Vagina (tissue), 2 donors: ENCODE data around the gene ARG2. TPM values are rescaled to one million over a fixed set of nuclear protein-coding genes. Genes with fewer than 3 reads are reported as not detected.

Experiments used
- DNase-seq, 2 donors: peaks; one replicate each; pipeline ENCODE4 v3.0.0-alpha.2; 2017; ENCODE audit errors: extremely low spot score in 2 of 2
- H3K27ac ChIP-seq: fragments of 200-600 bp; sonication (generic); one replicate; pipeline ENCODE4 v1.5.1; 2019
- H3K27me3 ChIP-seq: fragments of 200-600 bp; sonication (generic); one replicate; pipeline ENCODE4 v1.5.1; 2019
- H3K36me3 ChIP-seq, 2 donors: fragments of 200-600 bp; sonication (generic); one replicate each; pipeline ENCODE4 v1.5.1; 2017 to 2019
- H3K4me1 ChIP-seq: fragments of 200-600 bp; sonication (generic); one replicate; pipeline ENCODE4 v1.5.1; 2019
- H3K4me3 ChIP-seq, 2 donors: fragments of 200-600 bp; sonication (generic); 1 replicate in 1 of 2; 2 replicates in 1 of 2; pipeline ENCODE4 v1.5.1; 2016 to 2019
- H3K9me3 ChIP-seq: fragments of 200-600 bp; sonication (generic); one replicate; pipeline ENCODE4 v1.5.1; 2019
- POLR2A ChIP-seq, 2 donors: fragments of 450-650 bp; IDR thresholded peaks; one replicate each; pipeline ENCODE4 v1.6.1; 2017; ENCODE audit warnings: antibody characterized with exemption in 2 of 2, mild to moderate bottlenecking in 2 of 2, moderate library complexity in 2 of 2
- POLR2AphosphoS5 ChIP-seq, 2 donors: sonication (generic); formaldehyde crosslinking; IDR thresholded peaks; one replicate each; pipeline ENCODE4 v1.9.0; 2017; ENCODE audit warnings: antibody characterized with exemption in 2 of 2, mild to moderate bottlenecking in 2 of 2, low read depth in 1 of 2; ENCODE audit not compliant: insufficient read depth in 1 of 2
- intact Hi-C: fragments of 100-400 bp; cut with DNase I; formaldehyde crosslinking; loops from one replicate; pipeline ENCODE4 v1.15.1; 2023
- total RNA-seq: library from RNA; depleted of rRNA; stranded (reverse); fragments of >200 nt; gene quantifications from one replicate; pipeline ENCODE4 v1.2.3, GENCODE V29; 2016
- TF ChIP-seq, protein P1 (sequence below), 3 experiments: fragments of 450-650 bp in 2 of 3; fragments of 200-600 bp in 1 of 3; sonication (generic) in 1 of 3; IDR thresholded peaks; one replicate each; pipeline ENCODE4 v1.5.1; 2017 to 2019; ENCODE audit warnings: antibody characterized with exemption in 3 of 3, mild to moderate bottlenecking in 2 of 3, moderate library complexity in 2 of 3

ARG2 gene
- total RNA-seq, 1 donor from 2014 or later: 14.2 TPM

DNA sequence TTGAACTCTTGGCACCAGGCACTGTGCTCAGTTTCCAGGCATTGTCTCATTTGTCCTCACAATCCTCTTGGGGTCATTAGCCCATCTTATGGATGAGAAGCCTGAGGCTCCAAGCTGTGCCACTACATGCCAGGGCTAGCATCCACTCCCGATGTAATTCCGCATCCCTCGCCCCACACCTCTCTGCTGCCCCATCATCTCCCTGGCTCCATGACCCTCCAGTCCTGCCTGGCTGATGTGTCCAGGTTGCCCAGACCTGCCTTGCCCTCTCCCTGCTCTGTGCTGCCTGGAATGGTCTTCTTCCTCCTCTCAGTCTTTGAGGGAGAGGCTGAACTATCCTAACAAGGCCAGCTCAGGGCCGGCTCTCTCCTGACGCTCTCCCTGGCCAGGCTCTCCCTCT, 47.1 kb upstream of the ARG2 start:
- no peak for TF ChIP-seq POLR2A (IDR thresholded peaks at IDR 0.05)
- no peak for TF ChIP-seq POLR2AphosphoS5 (IDR thresholded peaks at IDR 0.05; ENCODE audit: insufficient read depth in 1 of 2, low read depth in 1 of 2)
- TF ChIP-seq, protein P1, sequence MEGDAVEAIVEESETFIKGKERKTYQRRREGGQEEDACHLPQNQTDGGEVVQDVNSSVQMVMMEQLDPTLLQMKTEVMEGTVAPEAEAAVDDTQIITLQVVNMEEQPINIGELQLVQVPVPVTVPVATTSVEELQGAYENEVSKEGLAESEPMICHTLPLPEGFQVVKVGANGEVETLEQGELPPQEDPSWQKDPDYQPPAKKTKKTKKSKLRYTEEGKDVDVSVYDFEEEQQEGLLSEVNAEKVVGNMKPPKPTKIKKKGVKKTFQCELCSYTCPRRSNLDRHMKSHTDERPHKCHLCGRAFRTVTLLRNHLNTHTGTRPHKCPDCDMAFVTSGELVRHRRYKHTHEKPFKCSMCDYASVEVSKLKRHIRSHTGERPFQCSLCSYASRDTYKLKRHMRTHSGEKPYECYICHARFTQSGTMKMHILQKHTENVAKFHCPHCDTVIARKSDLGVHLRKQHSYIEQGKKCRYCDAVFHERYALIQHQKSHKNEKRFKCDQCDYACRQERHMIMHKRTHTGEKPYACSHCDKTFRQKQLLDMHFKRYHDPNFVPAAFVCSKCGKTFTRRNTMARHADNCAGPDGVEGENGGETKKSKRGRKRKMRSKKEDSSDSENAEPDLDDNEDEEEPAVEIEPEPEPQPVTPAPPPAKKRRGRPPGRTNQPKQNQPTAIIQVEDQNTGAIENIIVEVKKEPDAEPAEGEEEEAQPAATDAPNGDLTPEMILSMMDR (IDR thresholded peaks at IDR 0.05): no peak
- intact Hi-C loops: loop anchor here (10.0 kb wide), 1 partner anchor 148 kb away; no protein-coding TSS in a partner anchor
- no peaks in the 10 kb centered on the region for H3K9me3 ChIP-seq
- no peak overlapping the region for H3K27ac ChIP-seq
- DNase-seq: no peak
- no peak overlapping the region for H3K4me3 ChIP-seq
- no peaks in the 10 kb centered on the region for H3K4me1 ChIP-seq
- H3K36me3 ChIP-seq: no peaks in the 10 kb centered on the region
- H3K27me3 ChIP-seq: no peaks in the 10 kb centered on the region

GRCh38 chr14:67573228-67574010, 46.3 kb upstream of the ARG2 start:
- Histone ChIP-seq H3K9me3 (no peaks in the 10 kb centered on the region), H3K27me3 (no peaks in the 10 kb centered on the region), H3K27ac (no peak overlapping the region), H3K4me3 (no peak overlapping the region), H3K36me3 (no peaks in the 10 kb centered on the region), H3K4me1 (no peaks in the 10 kb centered on the region)
- intact Hi-C loops: loop anchor here (10.0 kb wide), 1 partner anchor 149 kb away; no protein-coding TSS in a partner anchor
- no peak for DNase-seq
- no peak for TF ChIP-seq POLR2A (IDR thresholded peaks at IDR 0.05)
- no peak for TF ChIP-seq POLR2AphosphoS5 (IDR thresholded peaks at IDR 0.05; ENCODE audit: insufficient read depth in 1 of 2, low read depth in 1 of 2)
- TF ChIP-seq, protein P1 (IDR thresholded peaks at IDR 0.05): no peak

GRCh38 chr14:67574156-67574555, 45.6 kb upstream of the ARG2 start:
- intact Hi-C loops: loop anchor here (10.0 kb wide), 1 partner anchor 149 kb away; no protein-coding TSS in a partner anchor

DNA sequence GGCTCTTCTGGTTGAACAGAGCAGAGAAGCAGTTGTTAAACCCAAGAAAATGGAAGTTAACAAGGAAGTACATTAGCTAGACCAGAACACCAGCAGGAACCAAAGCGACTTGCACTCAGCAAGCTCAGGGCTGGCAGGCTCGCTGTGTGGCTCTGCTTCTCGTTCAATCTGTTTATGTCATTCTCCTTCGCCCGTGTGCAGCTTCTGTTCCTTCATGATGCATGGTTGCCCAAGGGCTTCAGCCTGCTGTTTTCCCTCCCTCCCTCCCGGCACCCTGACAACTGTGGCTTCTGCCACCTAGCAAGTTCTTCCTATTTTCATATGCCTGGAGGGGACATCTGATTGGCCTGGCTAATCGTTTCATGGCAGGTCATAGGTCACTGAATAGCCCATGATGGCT, 44.9 kb upstream of the ARG2 start:
- no peak for DNase-seq

More at GRCh38 chr14:67574156-67574555, 45.6 kb upstream of the ARG2 start:
- Histone ChIP-seq H3K36me3 (no peaks in the 10 kb centered on the region), H3K4me1 (no peaks in the 10 kb centered on the region), H3K27ac (no peak overlapping the region), H3K4me3 (no peak overlapping the region), H3K27me3 (no peaks in the 10 kb centered on the region), H3K9me3 (no peaks in the 10 kb centered on the region)
- DNase-seq: no peak
- no peak for TF ChIP-seq POLR2AphosphoS5 (IDR thresholded peaks at IDR 0.05; ENCODE audit: insufficient read depth in 1 of 2, low read depth in 1 of 2)
- TF ChIP-seq, protein P1 (IDR thresholded peaks at IDR 0.05): no peak
- no peak for TF ChIP-seq POLR2A (IDR thresholded peaks at IDR 0.05)

More for the DNA sequence above, 44.9 kb upstream of the ARG2 start:
- intact Hi-C loops: loop anchor here (10.0 kb wide), 1 partner anchor 150 kb away; no protein-coding TSS in a partner anchor
- Histone ChIP-seq H3K36me3 (no peaks in the 10 kb centered on the region), H3K27me3 (no peaks in the 10 kb centered on the region), H3K27ac (no peak overlapping the region), H3K4me3 (no peak overlapping the region), H3K4me1 (no peaks in the 10 kb centered on the region), H3K9me3 (no peaks in the 10 kb centered on the region)
- no peak for TF ChIP-seq POLR2A (IDR thresholded peaks at IDR 0.05)
- TF ChIP-seq, protein P1 (IDR thresholded peaks at IDR 0.05): no peak
- TF ChIP-seq POLR2AphosphoS5 (IDR thresholded peaks at IDR 0.05; ENCODE audit: insufficient read depth in 1 of 2, low read depth in 1 of 2): no peak
